D721Med (cell line): ENCODE results near the gene AGT.
"Not testable (repeated sequence)": the region's sequence is repeated elsewhere in the genome, so short reads cannot be mapped to it uniquely, and the experiment has no call there.

Experiments used
- DNase-seq: peaks from one replicate; pipeline ENCODE4 v3.0.0; 2011; ENCODE audit warnings: low spot score; ENCODE audit not compliant: insufficient read length
- FAIRE-seq: peaks from 2 replicates; lab custom pipeline; 2011; peaks lifted over from hg19 to GRCh38; lab: Jason Lieb, UNC
- TF ChIP-seq, protein P1 (sequence below): IDR thresholded peaks from 2 replicates; pipeline ENCODE4 v1.5.1; 2012; ENCODE audit warnings: mild to moderate bottlenecking, control low read depth; ENCODE audit not compliant: insufficient read depth; ENCODE audit errors: missing control alignments

AGT gene

DNA sequence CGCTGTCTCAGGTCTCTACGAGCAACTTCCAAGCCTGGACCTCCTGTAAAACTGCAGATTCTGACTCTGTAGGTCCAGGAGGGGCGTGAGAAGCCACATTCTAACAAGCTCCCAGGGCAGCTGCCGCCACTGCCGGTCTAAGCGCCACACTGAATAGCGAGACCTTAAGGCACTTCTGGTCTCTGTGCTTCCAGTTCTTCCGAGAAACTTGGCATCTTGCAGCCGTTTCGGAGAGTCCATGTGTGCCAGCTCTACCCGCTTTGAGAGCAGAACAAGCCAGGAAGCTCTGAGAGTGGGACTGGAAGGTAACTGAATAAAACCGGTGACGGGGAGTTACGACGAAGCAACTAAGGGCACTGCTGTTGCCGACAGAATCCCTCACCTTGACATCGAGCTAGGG is 12.5 kb downstream of the AGT start:
- no peak for FAIRE-seq
- DNase-seq: no peak

DNA sequence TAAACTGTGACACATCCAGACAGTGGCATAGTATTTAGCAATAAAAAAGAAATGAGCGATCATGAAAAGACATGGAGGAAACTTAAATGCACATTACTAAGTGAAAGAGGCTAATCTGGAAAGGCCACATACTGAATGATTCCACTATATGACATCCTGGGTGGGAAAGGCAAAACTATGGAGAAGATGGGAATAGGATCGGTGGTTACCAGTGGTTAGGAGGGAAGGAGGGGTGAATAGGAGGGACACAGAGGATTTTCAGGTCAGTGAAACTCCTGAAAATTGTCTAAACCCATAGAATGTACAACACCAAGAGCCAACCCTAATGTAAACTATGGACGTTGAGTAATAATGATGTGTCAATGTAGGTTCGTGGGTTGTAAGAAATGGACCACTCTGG is 13.8 kb downstream of the AGT start:
- DNase-seq (no peak), FAIRE-seq (no peak)
- TF ChIP-seq, protein P1, sequence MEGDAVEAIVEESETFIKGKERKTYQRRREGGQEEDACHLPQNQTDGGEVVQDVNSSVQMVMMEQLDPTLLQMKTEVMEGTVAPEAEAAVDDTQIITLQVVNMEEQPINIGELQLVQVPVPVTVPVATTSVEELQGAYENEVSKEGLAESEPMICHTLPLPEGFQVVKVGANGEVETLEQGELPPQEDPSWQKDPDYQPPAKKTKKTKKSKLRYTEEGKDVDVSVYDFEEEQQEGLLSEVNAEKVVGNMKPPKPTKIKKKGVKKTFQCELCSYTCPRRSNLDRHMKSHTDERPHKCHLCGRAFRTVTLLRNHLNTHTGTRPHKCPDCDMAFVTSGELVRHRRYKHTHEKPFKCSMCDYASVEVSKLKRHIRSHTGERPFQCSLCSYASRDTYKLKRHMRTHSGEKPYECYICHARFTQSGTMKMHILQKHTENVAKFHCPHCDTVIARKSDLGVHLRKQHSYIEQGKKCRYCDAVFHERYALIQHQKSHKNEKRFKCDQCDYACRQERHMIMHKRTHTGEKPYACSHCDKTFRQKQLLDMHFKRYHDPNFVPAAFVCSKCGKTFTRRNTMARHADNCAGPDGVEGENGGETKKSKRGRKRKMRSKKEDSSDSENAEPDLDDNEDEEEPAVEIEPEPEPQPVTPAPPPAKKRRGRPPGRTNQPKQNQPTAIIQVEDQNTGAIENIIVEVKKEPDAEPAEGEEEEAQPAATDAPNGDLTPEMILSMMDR: no peak

More for the DNA sequence above, 12.5 kb downstream of the AGT start:
- TF ChIP-seq, protein P1: no peak

DNA sequence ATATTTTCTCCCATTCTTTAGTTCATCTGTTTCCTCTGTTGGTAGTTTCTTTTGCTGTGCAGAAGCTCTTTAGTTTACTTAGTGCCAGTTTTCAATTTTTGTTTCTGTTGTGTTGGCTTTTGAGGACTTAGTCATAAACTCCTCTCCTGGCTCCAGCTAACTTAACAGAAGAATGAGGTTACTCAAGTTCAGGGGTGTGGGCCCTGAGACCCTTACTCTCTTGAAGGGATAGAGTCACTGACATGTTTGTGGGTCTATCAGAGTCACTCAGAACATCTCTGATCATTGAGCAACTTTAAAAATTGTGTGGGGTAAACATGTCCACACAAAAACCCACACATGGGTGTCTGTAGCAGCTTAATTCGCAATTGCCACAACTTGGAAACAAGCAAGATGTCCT is 14.2 kb downstream of the AGT start:
- DNase-seq (no peak), FAIRE-seq (no peak)
- TF ChIP-seq, protein P1: no peak

DNA sequence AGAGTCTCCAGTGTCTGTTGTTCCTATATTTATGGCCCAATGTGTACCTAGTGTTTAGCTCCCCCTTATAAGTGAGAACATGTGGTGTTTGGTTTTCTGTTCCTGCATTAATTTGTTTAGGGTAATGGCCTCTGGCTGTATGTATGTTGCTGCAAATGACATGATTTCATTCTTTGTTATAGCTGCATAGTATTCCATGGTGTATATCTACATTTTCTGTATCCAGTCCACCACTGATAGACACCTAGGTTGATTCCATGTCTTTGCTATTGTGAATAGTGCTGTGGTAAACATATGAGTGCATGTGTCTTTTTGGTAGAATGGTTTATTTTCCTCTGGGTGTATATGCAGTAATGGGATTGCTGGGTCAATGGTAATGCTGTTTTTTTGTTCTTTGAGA is 15.0 kb downstream of the AGT start:
- not testable (repeated sequence) for FAIRE-seq, DNase-seq

DNA sequence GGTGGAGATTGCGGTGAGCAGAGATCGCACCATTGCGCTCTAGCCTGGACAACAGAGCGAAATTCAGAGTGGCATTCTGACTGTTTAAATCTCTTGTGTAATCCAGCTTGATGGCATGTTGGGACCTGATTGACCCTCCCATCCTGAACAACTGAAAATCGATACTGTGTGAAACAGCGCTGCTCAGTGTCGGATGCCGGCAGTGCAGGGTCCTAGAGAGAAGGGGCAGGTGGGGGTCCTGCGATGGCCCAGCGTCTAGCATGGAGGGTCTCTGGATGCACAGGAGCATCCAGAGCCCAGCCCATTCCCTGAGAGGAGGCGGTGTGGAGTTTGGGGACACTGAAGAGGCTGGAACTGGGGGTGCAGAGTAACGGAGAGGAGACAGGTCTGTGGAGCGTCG is 15.8 kb downstream of the AGT start:
- FAIRE-seq: no peak
- no peak for DNase-seq
- TF ChIP-seq, protein P1: no peak

DNA sequence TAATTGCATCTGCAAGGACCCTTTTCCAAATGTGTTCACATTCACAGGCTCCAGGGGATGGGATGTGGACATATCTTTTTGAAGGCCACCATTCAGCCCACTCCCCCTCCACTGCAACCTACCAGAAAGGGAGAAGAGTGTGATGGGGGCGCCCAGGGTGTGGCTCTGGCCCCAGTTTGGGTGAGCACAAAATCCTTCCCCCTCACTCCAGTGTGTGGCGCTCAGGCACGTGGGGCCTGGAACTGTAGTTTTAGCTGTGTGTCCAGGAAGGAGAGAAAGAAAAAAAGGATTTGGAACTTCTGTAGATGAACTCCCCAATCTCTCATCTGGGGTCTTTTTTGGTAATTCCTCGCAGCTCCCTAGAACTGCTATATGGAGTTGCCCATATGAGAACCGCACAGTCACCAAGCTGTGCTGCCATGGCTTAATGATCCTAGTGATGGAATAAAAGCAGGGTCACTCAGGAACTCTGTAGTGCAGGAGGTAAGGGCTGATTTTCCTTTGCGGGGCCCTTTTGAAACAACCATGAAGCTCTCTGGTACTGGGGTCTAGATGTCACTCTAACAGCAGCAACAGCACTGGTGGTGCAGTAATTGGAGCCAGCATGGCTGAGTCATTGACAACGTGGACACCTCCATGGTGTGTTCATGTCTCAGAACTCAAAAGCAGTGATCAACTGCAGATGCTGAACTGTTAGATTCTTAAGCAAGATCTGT is 17.0 kb downstream of the AGT start:
- DNase-seq (no peak), FAIRE-seq (no peak)
- TF ChIP-seq, protein P1: no peak

DNA sequence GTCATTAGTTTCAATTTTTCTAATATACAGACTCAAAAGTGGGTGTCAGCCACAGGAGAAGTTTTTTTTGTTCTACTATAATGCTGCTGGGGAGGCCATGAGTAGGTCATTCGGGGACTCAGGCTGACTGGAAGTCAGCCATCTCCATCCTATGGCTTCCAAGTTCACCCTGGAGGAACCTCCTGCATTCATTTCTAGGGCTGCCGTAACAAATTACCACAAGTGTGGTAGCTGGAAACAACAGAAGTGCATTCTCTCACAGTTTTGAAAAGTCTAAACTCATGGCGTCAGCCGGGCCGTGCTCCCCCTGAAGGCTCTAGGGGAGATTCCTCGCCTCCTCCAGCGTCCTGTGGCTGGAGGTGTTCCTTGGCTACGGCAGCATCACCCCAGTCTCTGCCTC is 17.7 kb downstream of the AGT start:
- FAIRE-seq (no peak), DNase-seq (no peak)
- TF ChIP-seq, protein P1: no peak

DNA sequence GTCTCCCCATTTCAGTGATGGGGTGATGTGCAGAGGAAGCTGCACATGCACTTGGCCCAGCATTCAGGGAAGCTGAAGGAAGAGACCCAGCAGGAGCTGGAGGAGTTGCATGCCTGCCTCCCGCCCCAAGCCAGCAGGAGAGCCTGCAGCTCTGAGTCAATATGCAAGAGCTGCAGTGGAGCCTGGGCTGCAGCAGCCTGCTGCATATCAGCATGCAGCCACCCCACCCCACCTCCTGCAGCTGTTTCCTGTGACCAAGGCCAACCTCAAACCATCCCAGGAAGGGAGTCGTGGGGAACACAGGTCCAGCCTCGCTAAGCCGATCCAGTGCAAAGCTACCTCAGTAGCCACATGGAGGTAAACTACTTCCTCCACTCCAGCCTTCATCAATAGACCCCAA is 18.9 kb downstream of the AGT start:
- TF ChIP-seq, protein P1: no peak
- FAIRE-seq: no peak
- DNase-seq: no peak
